ENCODE data around the gene CCDC92.

The CCDC92 gene

GRCh38 chr12:123982269-123982668 is 9.6 kb upstream of the CCDC92 start:
- no peak for DNase-seq (ENCODE audit: low read depth in 2 of 2)
- TF ChIP-seq CTCF (IDR thresholded peaks at IDR 0.05; ENCODE audit: low read depth, low read length), result no peak
- H3K4me3 ChIP-seq (replicated peaks in 1 of 2; ENCODE audit: low read depth in 2 of 2, low read length in 2 of 2), result no peak overlapping the region

GRCh38 chr12:123979566-123979965 is 6.9 kb upstream of the CCDC92 start:
- TF ChIP-seq CTCF (IDR thresholded peaks at IDR 0.05; ENCODE audit: low read depth, low read length), result no peak
- H3K4me3 ChIP-seq (replicated peaks in 1 of 2; ENCODE audit: low read depth in 2 of 2, low read length in 2 of 2), result no peak overlapping the region
- no peak for DNase-seq (ENCODE audit: low read depth in 2 of 2)

- TF ChIP-seq CTCF (IDR thresholded peaks at IDR 0.05; ENCODE audit: low read depth, low read length), result no peak
These were observed 3.7 kb upstream of the CCDC92 start for GRCh38 chr12:123976227-123976826.

GRCh38 chr12:123973552-123974341 is 1.1 kb upstream of the CCDC92 start:
- peak; percentile 17 to 21 for DNase-seq (ENCODE audit: low read depth in 2 of 2)
- no peak for TF ChIP-seq CTCF (IDR thresholded peaks at IDR 0.05; ENCODE audit: low read depth, low read length)
- H3K4me3 ChIP-seq (replicated peaks in 1 of 2; ENCODE audit: low read depth in 2 of 2, low read length in 2 of 2), result peak overlapping the region; percentile 72 to 83

More at GRCh38 chr12:123976227-123976826, 3.7 kb upstream of the CCDC92 start:
- H3K4me3 ChIP-seq (replicated peaks in 1 of 2; ENCODE audit: low read depth in 2 of 2, low read length in 2 of 2), result no peak overlapping the region
- no peak for DNase-seq (ENCODE audit: low read depth in 2 of 2)

GRCh38 chr12:123971770-123972456 is 718 bp downstream of the CCDC92 start:
- peak in 1 of 2 donors; percentile 47 for DNase-seq (ENCODE audit: low read depth in 2 of 2)
- peak overlapping the region; percentile 80 to 83 for H3K4me3 ChIP-seq (replicated peaks in 1 of 2; ENCODE audit: low read depth in 2 of 2, low read length in 2 of 2)
- no peak for TF ChIP-seq CTCF (IDR thresholded peaks at IDR 0.05; ENCODE audit: low read depth, low read length)

GRCh38 chr12:123971449-123971769 is 1.2 kb downstream of the CCDC92 start:
- DNase-seq (ENCODE audit: low read depth in 2 of 2), result peak in 1 of 2 donors; percentile 53
- no peak for TF ChIP-seq CTCF (IDR thresholded peaks at IDR 0.05; ENCODE audit: low read depth, low read length)
- H3K4me3 ChIP-seq (replicated peaks in 1 of 2; ENCODE audit: low read depth in 2 of 2, low read length in 2 of 2), result peak overlapping the region; percentile 80 to 83
